SIG-M5 treated with dmso at 0.1 percent for 504 hours (cell line): ENCODE results near the gene TTC34.
"Not testable (repeated sequence)": the region's sequence is repeated elsewhere in the genome, so short reads cannot be mapped to it uniquely, and the experiment has no call there.

Source experiments
- DNase-seq: peaks from one replicate; lab custom pipeline; 2025; ENCODE audit not compliant: unreplicated experiment; lab: John Stamatoyannopoulos, UW

Gene TTC34

GRCh38 chr1:2631136-2632050, 170.1 kb downstream of the TTC34 start:
- no peak for DNase-seq

- no peak for DNase-seq
Observed at GRCh38 chr1:2630498-2631135, 170.9 kb downstream of the TTC34 start.

GRCh38 chr1:2629627-2630497, 171.6 kb downstream of the TTC34 start:
- DNase-seq: no peak

- no peak for DNase-seq
Observed at GRCh38 chr1:2628933-2629626, 172.4 kb downstream of the TTC34 start.

- no peak for DNase-seq
Observed at GRCh38 chr1:2628191-2628932, 173.1 kb downstream of the TTC34 start.

GRCh38 chr1:2627746-2628145, 173.7 kb downstream of the TTC34 start:
- DNase-seq: no peak

- DNase-seq: not testable (repeated sequence)
Observed at GRCh38 chr1:2625748-2626147, 175.7 kb downstream of the TTC34 start.

- no peak for DNase-seq
Observed at GRCh38 chr1:2625311-2625710, 176.2 kb downstream of the TTC34 start.

GRCh38 chr1:2624735-2625300, 176.7 kb downstream of the TTC34 start:
- DNase-seq: no peak

GRCh38 chr1:2623571-2624337, 177.7 kb downstream of the TTC34 start:
- DNase-seq: no peak

- no peak for DNase-seq
Observed at GRCh38 chr1:2617971-2618470, 183.5 kb downstream of the TTC34 start.

GRCh38 chr1:2614145-2614544, 187.3 kb downstream of the TTC34 start:
- DNase-seq: no peak

- no peak for DNase-seq
Observed at GRCh38 chr1:2612591-2613365, 188.7 kb downstream of the TTC34 start.

GRCh38 chr1:2611621-2612437, 189.7 kb downstream of the TTC34 start:
- no peak for DNase-seq

GRCh38 chr1:2611031-2611501, 190.4 kb downstream of the TTC34 start:
- no peak for DNase-seq

GRCh38 chr1:2610036-2610959, 191.2 kb downstream of the TTC34 start:
- DNase-seq: no peak
